Liver (tissue), 3 donors: ENCODE results near the gene TRIP12.

Source experiments
- ATF3 ChIP-seq: IDR thresholded peaks from 2 replicates; pipeline ENCODE4 v1.6.1; 2016; ENCODE audit warnings: antibody characterized with exemption
- CTCF ChIP-seq: fragments of 150-350 bp; IDR thresholded peaks from 2 replicates; pipeline ENCODE4 v1.5.1; 2017; ENCODE audit warnings: improper control_type of control experiment, low read depth, low read length; ENCODE audit not compliant: missing input control
- FOXA1 ChIP-seq: IDR thresholded peaks from 2 replicates; pipeline ENCODE4 v1.6.1; 2016; ENCODE audit warnings: antibody characterized with exemption
- HNF4A ChIP-seq, 2 donors: conservative IDR thresholded peaks; 2 replicates each; pipeline ENCODE4 v1.6.1; 2016; ENCODE audit warnings: antibody characterized with exemption in 2 of 2, mild to moderate bottlenecking in 2 of 2
- RAD21 ChIP-seq, 2 donors: IDR thresholded peaks; 2 replicates each; pipeline ENCODE4 v1.6.1; 2016; ENCODE audit warnings: antibody characterized with exemption in 2 of 2, mild to moderate bottlenecking in 2 of 2
- donor health status: healthy.
- donor health status: healthy.

DNA sequence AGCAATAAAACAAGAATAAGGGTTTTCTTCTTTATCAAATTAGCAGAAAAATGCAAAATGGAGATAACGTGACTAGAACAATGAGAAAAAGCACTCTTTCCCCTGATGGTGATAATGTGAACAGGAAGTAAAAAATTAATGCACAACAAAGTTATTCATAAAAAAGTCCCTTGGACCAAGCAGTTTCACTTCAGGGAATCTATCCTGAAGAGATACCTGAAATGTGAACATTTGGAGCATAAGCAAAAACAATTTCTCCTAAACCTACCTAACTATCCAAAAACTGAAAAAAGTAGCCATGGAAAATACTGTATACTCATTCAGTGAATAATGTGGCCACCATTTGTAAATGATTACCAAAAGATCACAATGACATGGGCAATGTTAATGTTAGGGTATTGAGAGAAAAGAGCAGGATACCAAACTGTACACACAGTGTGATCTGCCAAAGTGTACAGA is 48.7 kb downstream of the TRIP12 start:
- TF ChIP-seq CTCF: no peak
- TF ChIP-seq RAD21 (IDR thresholded peaks at IDR 0.05): no peak
- no peak for TF ChIP-seq ATF3
- no peak for TF ChIP-seq FOXA1
- TF ChIP-seq HNF4A (conservative IDR thresholded peaks at IDR 0.05): no peak
